Hepatocyte (in vitro differentiated cells): ENCODE data around the gene TMEM201.

Source experiments
- EZH2 ChIP-seq: fragments of 200-600 bp; sonication (generic); IDR thresholded peaks from 2 replicates; pipeline ENCODE4 v1.6.1; 2016; ENCODE audit warnings: antibody characterized with exemption, mild to moderate bottlenecking, borderline replicate concordance
- TF ChIP-seq, protein P1 (sequence below): fragments of 200-600 bp; sonication (generic); IDR thresholded peaks from 2 replicates; pipeline ENCODE4 v1.5.1; 2016; ENCODE audit warnings: antibody characterized with exemption, mild to moderate bottlenecking; ENCODE audit not compliant: poor library complexity

DNA sequence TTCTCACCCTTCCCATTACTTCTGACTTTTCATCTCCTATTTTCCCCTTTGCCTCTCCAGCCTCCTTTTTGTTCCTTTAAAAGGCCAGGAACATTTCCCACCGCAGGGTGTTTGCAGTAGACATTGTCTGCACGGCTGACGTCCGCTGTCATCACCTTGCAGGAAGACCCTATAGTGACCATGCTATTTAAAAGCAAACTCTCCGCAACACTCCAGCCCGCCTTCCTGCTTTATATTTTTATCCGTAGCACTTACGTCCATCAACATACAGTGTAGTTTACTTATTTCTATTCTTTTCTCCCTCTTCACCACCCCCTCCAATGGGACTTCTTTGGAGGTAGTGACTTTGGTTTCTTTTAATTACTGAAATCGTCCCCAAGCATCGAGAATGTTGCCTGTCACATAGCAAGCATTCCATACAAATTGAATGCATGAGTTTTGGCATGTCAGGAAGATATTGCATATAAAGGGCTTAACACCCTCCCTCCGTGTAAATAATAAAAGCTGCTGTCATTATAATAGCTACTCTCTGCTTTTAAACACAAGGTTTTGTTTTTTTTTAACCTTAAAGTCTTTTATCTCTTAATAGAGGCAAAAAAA is 29.7 kb upstream of the TMEM201 start:
- TF ChIP-seq, protein P1, sequence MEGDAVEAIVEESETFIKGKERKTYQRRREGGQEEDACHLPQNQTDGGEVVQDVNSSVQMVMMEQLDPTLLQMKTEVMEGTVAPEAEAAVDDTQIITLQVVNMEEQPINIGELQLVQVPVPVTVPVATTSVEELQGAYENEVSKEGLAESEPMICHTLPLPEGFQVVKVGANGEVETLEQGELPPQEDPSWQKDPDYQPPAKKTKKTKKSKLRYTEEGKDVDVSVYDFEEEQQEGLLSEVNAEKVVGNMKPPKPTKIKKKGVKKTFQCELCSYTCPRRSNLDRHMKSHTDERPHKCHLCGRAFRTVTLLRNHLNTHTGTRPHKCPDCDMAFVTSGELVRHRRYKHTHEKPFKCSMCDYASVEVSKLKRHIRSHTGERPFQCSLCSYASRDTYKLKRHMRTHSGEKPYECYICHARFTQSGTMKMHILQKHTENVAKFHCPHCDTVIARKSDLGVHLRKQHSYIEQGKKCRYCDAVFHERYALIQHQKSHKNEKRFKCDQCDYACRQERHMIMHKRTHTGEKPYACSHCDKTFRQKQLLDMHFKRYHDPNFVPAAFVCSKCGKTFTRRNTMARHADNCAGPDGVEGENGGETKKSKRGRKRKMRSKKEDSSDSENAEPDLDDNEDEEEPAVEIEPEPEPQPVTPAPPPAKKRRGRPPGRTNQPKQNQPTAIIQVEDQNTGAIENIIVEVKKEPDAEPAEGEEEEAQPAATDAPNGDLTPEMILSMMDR: no peak
- no peak for TF ChIP-seq EZH2
